Kidney (tissue), 14 donors: ENCODE data around the gene KIAA2012. TPM values are rescaled to one million over a fixed set of nuclear protein-coding genes. Genes with fewer than 3 reads are reported as not detected.

Experiments
- DNase-seq, 5 donors: peaks; one replicate each; pipeline ENCODE4 v3.0.0-alpha.2; 2013 to 2020
- FAIRE-seq: peaks from 2 replicates; lab custom pipeline; 2012; peaks lifted over from hg19 to GRCh38; lab: Jason Lieb, UNC
- H3K27ac ChIP-seq, 2 donors: one replicate each; pipeline ENCODE4 v1.7.0; 2013; ENCODE audit warnings: low read depth in 2 of 2, low read length in 2 of 2, inconsistent platforms in 1 of 2
- H3K27me3 ChIP-seq: one replicate; pipeline ENCODE4 v1.7.1; 2013; ENCODE audit warnings: low read length, inconsistent platforms; ENCODE audit not compliant: control insufficient read depth, insufficient read depth
- H3K36me3 ChIP-seq, 3 donors: one replicate each; pipeline versions ENCODE4 v1.7.0 to v1.7.1; 2013; ENCODE audit warnings: low read length in 3 of 3, control low read depth in 1 of 3, inconsistent platforms in 1 of 3; ENCODE audit not compliant: insufficient read depth in 3 of 3, control insufficient read depth in 2 of 3
- H3K4me1 ChIP-seq, 3 donors: one replicate each; pipeline versions ENCODE4 v1.7.0 to v1.7.1; 2013; ENCODE audit warnings: low read length in 3 of 3, inconsistent platforms in 1 of 3, low read depth in 1 of 3; ENCODE audit not compliant: control insufficient read depth in 2 of 3, insufficient read depth in 2 of 3
- H3K4me3 ChIP-seq, 3 donors: one replicate each; pipeline versions ENCODE4 v1.7.0 to v1.8.1; 2013; ENCODE audit warnings: low read length in 3 of 3, control low read depth in 1 of 3, inconsistent platforms in 1 of 3
- H3K9ac ChIP-seq, 3 donors: one replicate each; pipeline versions ENCODE4 v1.7.0 to v1.7.1; 2013; ENCODE audit warnings: low read length in 3 of 3, control low read depth in 1 of 3, inconsistent platforms in 1 of 3
- H3K9me3 ChIP-seq, 3 donors: one replicate each; pipeline versions ENCODE4 v1.7.0 to v1.7.1; 2013; ENCODE audit warnings: low read length in 3 of 3, control low read depth in 1 of 3, inconsistent platforms in 1 of 3; ENCODE audit not compliant: control insufficient read depth in 2 of 3, insufficient read depth in 1 of 3
- intact Hi-C: fragments of 100-400 bp; cut with DNase I; formaldehyde crosslinking; loops from one replicate; pipeline ENCODE4 v1.11.1; 2022
- polyA plus RNA-seq: library from polyadenylated mRNA; stranded (reverse); fragments of 350-450 nt; fragmentation: Illumina TruSeq; extraction: RNeasy Lipid Tissue Mini Kit (QIAGEN cat#74804); gene quantifications from one replicate; pipeline ENCODE4 v1.2.3, GENCODE V29; 2014; ENCODE audit warnings: low read depth, low replicate concordance; ENCODE audit not compliant: insufficient read depth
- total RNA-seq: library from RNA; stranded (reverse); fragmentation: NEBNext Ultra II Directional; extraction: Animal tissue kit (Norgen Biotek cat#: 25700); gene quantifications from one replicate; pipeline ENCODE4 v1.2.1, GENCODE V29; 2021
- TF ChIP-seq, protein P1 (sequence below): IDR thresholded peaks from 3 replicates; pipeline ENCODE4 v1.5.1; 2012; ENCODE audit warnings: mild to moderate bottlenecking, moderate library complexity, borderline replicate concordance; ENCODE audit not compliant: insufficient read depth; ENCODE audit errors: extremely low read depth
- donor health status: control.
- donor health status: control.
- donor health status: control.
- donor health status: control.
- donor health status: control.
- donor health status: DM: yes; HTN: yes; CAD: no.
- donor health status: Normal renal cell carcinoma (clear cell type).

Gene KIAA2012
- total and polyA plus RNA-seq, 2 donors from 2014 or later = not detected

DNA sequence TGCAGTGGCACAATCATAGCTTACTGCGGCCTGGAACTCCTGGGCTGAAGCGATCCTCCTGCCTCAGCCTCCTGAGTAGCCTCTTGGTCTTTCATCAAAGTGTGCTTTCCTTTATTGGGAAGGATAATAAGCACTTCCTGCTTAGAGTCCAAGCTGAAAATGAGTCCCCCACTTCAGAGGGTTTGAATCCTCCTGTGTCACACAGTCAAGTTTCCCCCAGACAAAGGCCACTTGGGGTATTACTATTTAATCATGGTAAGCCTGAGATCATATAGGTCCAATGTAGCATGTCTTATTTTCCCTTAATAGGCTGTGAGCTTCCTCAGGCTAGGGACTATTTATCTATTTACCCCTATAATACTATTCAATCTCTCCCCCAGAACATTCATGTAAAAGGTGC is 11.4 kb upstream of the KIAA2012 start:
- Histone ChIP-seq H3K4me1 (no peaks in the 10 kb centered on the region), H3K36me3 (no peaks in the 10 kb centered on the region), H3K27ac (no peak overlapping the region), H3K4me3 (no peak overlapping the region), H3K9me3 (no peaks in the 10 kb centered on the region), H3K27me3 (no peaks in the 10 kb centered on the region), H3K9ac (no peak overlapping the region)
- FAIRE-seq = no peak
- TF ChIP-seq, protein P1, sequence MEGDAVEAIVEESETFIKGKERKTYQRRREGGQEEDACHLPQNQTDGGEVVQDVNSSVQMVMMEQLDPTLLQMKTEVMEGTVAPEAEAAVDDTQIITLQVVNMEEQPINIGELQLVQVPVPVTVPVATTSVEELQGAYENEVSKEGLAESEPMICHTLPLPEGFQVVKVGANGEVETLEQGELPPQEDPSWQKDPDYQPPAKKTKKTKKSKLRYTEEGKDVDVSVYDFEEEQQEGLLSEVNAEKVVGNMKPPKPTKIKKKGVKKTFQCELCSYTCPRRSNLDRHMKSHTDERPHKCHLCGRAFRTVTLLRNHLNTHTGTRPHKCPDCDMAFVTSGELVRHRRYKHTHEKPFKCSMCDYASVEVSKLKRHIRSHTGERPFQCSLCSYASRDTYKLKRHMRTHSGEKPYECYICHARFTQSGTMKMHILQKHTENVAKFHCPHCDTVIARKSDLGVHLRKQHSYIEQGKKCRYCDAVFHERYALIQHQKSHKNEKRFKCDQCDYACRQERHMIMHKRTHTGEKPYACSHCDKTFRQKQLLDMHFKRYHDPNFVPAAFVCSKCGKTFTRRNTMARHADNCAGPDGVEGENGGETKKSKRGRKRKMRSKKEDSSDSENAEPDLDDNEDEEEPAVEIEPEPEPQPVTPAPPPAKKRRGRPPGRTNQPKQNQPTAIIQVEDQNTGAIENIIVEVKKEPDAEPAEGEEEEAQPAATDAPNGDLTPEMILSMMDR = no peak
- intact Hi-C loops = no loop called here
- DNase-seq = no peak

DNA sequence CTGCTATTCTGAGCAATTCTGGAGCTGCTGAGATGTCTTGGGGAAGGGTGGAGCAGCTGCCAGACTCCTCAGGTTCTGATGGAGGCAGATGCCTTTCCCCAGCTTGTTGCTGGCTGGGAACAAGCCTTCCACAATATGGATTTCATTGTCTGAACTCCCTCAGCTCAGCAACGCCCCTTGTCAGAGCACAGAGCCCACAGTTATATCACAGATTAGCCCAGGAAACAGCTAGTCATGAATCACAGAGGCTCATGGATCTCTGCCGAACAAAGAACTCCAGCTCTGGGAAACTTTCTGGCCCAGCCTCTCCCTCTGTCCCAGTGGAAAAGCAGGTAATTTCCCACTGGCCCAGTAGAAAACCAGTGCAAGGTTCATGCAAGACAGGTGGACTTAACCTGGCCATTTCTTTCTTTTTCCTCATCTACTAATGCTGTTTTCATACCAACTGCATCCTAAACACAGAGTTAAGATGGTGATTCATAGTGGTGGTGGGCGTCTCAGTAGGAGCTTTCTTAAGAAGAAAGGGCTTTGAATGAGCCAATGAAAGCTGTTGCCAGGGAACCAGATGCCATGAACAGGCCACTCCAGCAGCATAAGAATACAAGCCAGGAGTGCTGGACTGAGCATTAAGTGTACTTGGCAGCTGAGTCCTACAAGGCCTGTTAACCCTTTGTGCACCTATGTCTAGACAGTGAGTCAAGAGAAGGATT is 8.7 kb upstream of the KIAA2012 start:
- FAIRE-seq (no peak), DNase-seq (peak in 2 of 5 donors; percentile 17 to 55)
- no peak overlapping the region for H3K4me3 ChIP-seq
- H3K27ac ChIP-seq = no peak overlapping the region
- no peaks in the 10 kb centered on the region for H3K9me3 ChIP-seq
- intact Hi-C loops = no loop called here
- TF ChIP-seq, protein P1 = no peak
- H3K36me3 ChIP-seq = no peaks in the 10 kb centered on the region
- no peak overlapping the region for H3K9ac ChIP-seq
- no peaks in the 10 kb centered on the region for H3K4me1 ChIP-seq
- H3K27me3 ChIP-seq = no peaks in the 10 kb centered on the region

DNA sequence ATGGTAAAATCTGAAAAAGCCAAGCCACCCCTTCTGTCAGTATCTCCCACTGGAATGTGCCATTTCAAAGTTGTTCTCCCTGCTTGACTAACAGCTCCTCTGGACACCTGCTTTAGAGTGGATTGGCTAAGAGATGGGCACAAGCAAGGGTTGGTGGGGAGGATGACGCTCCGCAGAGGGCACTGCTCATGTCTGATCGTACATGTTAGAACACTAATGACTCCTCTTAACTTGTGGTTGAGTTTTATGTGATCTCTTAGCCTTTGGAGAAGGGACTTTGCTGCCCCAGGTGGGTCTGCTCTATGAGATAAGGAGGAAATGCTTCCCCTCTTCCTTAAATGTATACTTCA is 8.2 kb upstream of the KIAA2012 start:
- no peak overlapping the region for H3K9ac ChIP-seq

More for the DNA sequence above, 8.2 kb upstream of the KIAA2012 start:
- no peaks in the 10 kb centered on the region for H3K36me3 ChIP-seq
- no peaks in the 10 kb centered on the region for H3K4me1 ChIP-seq
- intact Hi-C loops = no loop called here
- H3K4me3 ChIP-seq = no peak overlapping the region
- no peaks in the 10 kb centered on the region for H3K27me3 ChIP-seq
- H3K27ac ChIP-seq = no peak overlapping the region
- TF ChIP-seq, protein P1 = no peak
- DNase-seq (no peak), FAIRE-seq (no peak)
- no peaks in the 10 kb centered on the region for H3K9me3 ChIP-seq
